ENCODE measurements around the gene TOR4A.

DNA sequence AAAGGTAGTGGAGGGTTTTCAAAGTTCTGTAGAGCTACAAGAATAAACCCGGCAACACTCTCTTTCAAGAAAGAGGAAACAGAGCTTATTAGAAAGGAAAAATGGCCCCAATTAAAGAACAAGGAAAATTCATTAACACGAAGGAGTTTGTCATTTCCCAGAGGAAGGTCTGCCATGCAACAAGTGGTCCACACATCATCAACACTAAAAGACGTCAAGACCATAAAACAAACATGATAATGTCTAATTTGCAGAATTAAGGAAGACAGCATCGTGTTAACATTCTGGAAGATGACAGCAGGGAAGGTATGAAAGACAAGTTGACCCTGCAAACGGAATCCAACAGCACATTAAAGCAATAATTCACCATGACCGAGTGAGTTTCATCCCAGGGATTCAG is 53.2 kb downstream of the TOR4A start:
- TF ChIP-seq, protein P1, sequence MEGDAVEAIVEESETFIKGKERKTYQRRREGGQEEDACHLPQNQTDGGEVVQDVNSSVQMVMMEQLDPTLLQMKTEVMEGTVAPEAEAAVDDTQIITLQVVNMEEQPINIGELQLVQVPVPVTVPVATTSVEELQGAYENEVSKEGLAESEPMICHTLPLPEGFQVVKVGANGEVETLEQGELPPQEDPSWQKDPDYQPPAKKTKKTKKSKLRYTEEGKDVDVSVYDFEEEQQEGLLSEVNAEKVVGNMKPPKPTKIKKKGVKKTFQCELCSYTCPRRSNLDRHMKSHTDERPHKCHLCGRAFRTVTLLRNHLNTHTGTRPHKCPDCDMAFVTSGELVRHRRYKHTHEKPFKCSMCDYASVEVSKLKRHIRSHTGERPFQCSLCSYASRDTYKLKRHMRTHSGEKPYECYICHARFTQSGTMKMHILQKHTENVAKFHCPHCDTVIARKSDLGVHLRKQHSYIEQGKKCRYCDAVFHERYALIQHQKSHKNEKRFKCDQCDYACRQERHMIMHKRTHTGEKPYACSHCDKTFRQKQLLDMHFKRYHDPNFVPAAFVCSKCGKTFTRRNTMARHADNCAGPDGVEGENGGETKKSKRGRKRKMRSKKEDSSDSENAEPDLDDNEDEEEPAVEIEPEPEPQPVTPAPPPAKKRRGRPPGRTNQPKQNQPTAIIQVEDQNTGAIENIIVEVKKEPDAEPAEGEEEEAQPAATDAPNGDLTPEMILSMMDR (conservative IDR thresholded peaks at IDR 0.05; ENCODE audit: low read depth in 2 of 2): no peak
- TF ChIP-seq NANOG (IDR thresholded peaks at IDR 0.05; ENCODE audit: borderline replicate concordance) (no peak), ZNF331 (CRISPR knock-in tag; IDR thresholded peaks at IDR 0.05; ENCODE audit: low read depth) (no peak), EZH2 (IDR thresholded peaks at IDR 0.05; ENCODE audit: low read depth, unreplicated experiment) (no peak), EZH2phosphoT487 (IDR thresholded peaks at IDR 0.05; ENCODE audit: unreplicated experiment) (no peak), POLR2AphosphoS5 (IDR thresholded peaks at IDR 0.05; ENCODE audit: low read depth) (no peak)

All from GM23338 (cell line).